Right cardiac atrium (tissue), 5 donors: ENCODE data around the gene TMEM132D. TPM values are rescaled to one million over a fixed set of nuclear protein-coding genes. Genes with fewer than 3 reads are reported as not detected.

Source experiments
- ATAC-seq, 2 donors: fragments of 200-7000 bp; cut with Tn5 transposase; one replicate each; pipeline versions ENCODE4 v1.8.0 to v1.9.1; 2020; ENCODE audit warnings: moderate library complexity in 2 of 2, mild to moderate bottlenecking in 1 of 2
- DNase-seq, 3 donors: peaks; one replicate each; pipeline ENCODE4 v3.0.0-alpha.2; 2020
- H3K27ac ChIP-seq: one replicate; pipeline ENCODE4 v1.5.1; 2013; ENCODE audit warnings: mild to moderate bottlenecking, low read length, control low read depth, moderate library complexity
- H3K27me3 ChIP-seq: one replicate; pipeline ENCODE4 v1.6.1; 2013; ENCODE audit not compliant: control insufficient read depth, insufficient read depth
- H3K4me1 ChIP-seq: one replicate; pipeline ENCODE4 v1.6.1; 2013; ENCODE audit warnings: low read length; ENCODE audit not compliant: control insufficient read depth, insufficient read depth
- H3K4me3 ChIP-seq: one replicate; pipeline ENCODE4 v1.5.1; 2013; ENCODE audit warnings: low read length, control low read depth
- H3K9me3 ChIP-seq: one replicate; pipeline ENCODE4 v1.6.1; 2013; ENCODE audit warnings: low read length; ENCODE audit not compliant: control insufficient read depth
- WGBS: extraction: QIAGEN DNeasy Blood & Tissue Kit; methylation state at CpG from one replicate; pipeline ENCODE4 v1.1.7; 2013; 5-methylcytosine and 5-hydroxymethylcytosine counted together
- intact Hi-C, 4 donors: fragments of 100-400 bp; cut with DNase I; formaldehyde crosslinking; loops; one replicate each; pipeline versions ENCODE4 v1.11.0 to v1.14.0; 2022 to 2023
- polyA plus RNA-seq: library from polyadenylated mRNA; stranded (reverse); fragments of 200-250 nt; gene quantifications from one replicate; pipeline ENCODE4 v1.2.3, GENCODE V29; 2013
- total RNA-seq, 4 donors: library from RNA; stranded (reverse); fragmentation: NEBNext Ultra II Directional; extraction: Animal tissue kit (Norgen Biotek cat#: 25700); gene quantifications; one replicate each; pipeline ENCODE4 v1.2.1, GENCODE V29; 2021
- donor health status: healthy with polysubstance abuse.
- donor health status: DM: no; HTN: yes; CAD: no.
- donor health status: DM: no; HTN: no; CAD: no.
- donor health status: DM: no; HTN: yes; CAD: no; lungs with severe emphysema.
- donor health status: DM: yes; HTN: yes; CAD: no.

Gene TMEM132D
- total and polyA plus RNA-seq, 5 donors, result not detected

DNA sequence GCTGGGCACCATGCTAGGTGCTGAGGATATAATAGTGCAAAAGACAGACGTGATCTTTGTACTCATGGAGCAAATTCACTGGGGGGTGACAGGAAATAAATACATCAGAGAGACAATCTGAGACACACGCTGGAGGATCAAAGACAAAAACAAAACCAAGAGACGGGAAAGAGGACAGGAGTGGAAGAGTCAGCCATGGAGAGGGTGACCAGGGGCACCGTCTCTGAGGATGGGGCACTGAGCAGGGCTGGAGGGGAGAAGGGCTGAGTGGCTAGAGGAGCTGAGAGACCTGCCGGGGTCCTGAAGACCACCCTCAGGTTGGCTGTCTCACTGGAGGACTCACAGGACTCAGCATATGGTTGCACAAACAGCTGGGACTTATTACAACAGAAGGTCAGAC, 81.9 kb downstream of the TMEM132D start:
- no peaks in the 10 kb centered on the region for H3K27me3 ChIP-seq
- no peaks in the 10 kb centered on the region for H3K9me3 ChIP-seq
- intact Hi-C loops, result no loop called here
- no peak overlapping the region for H3K27ac ChIP-seq
- H3K4me3 ChIP-seq, result no peak overlapping the region
- DNase-seq, result no peak
- no peak for ATAC-seq
- H3K4me1 ChIP-seq, result no peaks in the 10 kb centered on the region
- 69% methylated on average over 5 of the region's 5 CpGs for WGBS

DNA sequence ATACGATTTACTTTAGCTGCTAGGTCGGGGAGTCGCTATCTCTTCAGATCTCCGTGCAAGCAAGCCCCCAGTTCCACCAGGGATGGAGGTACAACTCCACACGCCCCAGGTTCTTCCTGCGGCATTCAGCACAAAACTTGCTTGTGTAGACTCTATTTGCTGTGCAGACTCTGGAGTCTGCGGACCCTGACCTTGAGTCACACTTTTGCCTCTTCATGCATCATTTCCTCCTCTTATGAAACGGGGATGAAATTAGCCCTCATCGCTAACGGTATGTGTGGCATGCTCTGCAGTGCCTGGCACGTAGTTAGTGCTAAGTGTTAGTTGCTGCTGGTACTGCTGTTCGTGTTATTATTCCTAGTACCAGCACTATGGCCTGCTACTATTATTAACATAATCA, 84.4 kb downstream of the TMEM132D start:
- intact Hi-C loops, result no loop called here
- DNase-seq, result no peak
- WGBS, result 80% methylated on average over 12 of the region's 12 CpGs
- no peak overlapping the region for H3K27ac ChIP-seq
- ATAC-seq, result no peak
- H3K4me1 ChIP-seq, result no peaks in the 10 kb centered on the region
- no peaks in the 10 kb centered on the region for H3K27me3 ChIP-seq
- H3K9me3 ChIP-seq, result no peaks in the 10 kb centered on the region
- H3K4me3 ChIP-seq, result no peak overlapping the region

DNA sequence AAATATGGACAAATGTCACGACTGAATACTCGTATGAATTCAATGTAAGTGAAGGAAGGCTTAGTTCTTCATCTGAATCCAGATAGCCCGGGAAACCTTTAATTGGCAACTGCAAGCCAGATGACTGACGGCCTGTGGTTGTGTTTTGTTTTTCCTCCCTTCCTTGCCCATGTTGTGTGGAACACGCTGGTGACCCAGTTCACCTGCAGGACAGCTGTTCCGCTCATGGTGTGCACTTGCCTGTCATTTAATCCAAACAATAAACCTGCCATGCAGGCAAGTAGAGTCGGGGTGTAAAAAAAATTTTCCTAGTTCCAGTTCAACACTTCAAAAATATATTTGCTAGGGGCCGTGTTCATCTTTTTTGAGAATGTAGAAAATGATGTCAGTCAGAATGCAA, 88.0 kb downstream of the TMEM132D start:
- Histone ChIP-seq H3K27me3 (no peaks in the 10 kb centered on the region), H3K27ac (no peak overlapping the region), H3K9me3 (no peaks in the 10 kb centered on the region), H3K4me1 (no peaks in the 10 kb centered on the region), H3K4me3 (no peak overlapping the region)
- ATAC-seq (no peak), DNase-seq (no peak)
- WGBS, result 70% methylated on average over 8 of the region's 8 CpGs
- intact Hi-C loops, result no loop called here

GRCh38 chr12:129811963-129812362, 91.9 kb downstream of the TMEM132D start:
- ATAC-seq (no peak), DNase-seq (no peak)
- intact Hi-C loops, result no loop called here
- H3K4me1 ChIP-seq, result no peaks in the 10 kb centered on the region
- H3K4me3 ChIP-seq, result no peak overlapping the region
- H3K27me3 ChIP-seq, result no peaks in the 10 kb centered on the region
- no peaks in the 10 kb centered on the region for H3K9me3 ChIP-seq
- 66% methylated on average over 7 of the region's 7 CpGs for WGBS
- no peak overlapping the region for H3K27ac ChIP-seq

DNA sequence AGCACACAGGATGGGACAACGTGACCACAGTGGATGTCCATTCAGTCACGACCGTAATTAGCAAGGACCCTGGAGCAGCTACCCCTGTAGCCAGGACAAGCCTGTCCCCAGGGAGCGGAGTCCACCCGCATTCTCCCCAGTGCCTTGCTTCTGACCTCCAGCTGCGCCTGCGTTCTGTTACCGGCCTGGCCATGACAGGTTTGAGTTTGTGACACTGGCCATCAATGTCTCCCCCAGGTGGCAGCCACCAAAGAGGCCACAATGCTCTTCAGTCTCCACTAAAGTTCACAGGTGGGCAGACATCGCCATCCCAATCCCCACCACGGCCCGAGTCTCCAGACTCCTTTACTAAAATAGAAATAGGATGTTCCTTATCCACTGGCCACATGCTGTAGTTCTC, 96.7 kb downstream of the TMEM132D start:
- H3K4me1 ChIP-seq, result no peaks in the 10 kb centered on the region
- no peak overlapping the region for H3K4me3 ChIP-seq
- H3K27ac ChIP-seq, result no peak overlapping the region
- 82% methylated on average over 11 of the region's 11 CpGs for WGBS
- DNase-seq, result no peak
- ATAC-seq, result no peak
- intact Hi-C loops, result no loop called here
- no peaks in the 10 kb centered on the region for H3K9me3 ChIP-seq
- no peaks in the 10 kb centered on the region for H3K27me3 ChIP-seq

DNA sequence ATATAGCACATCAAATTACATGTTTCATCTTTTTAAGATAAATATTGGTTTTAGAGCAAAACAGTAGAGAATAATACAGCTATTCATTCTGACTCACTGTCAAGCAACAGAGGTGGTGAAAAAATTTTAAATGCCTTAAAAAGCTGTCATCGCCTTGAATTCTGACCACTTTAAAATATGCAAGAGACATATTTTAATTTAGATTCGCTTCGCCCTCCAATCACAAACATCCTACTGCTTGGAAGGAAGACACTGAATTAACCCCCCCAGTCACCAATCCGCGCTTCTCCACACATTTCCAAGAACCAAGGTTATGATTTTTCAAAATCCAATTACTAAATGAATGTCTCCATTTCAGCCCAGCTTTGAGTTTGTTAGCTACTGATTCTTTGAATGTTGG, 112.4 kb downstream of the TMEM132D start:
- Histone ChIP-seq H3K27me3 (no peaks in the 10 kb centered on the region), H3K4me3 (no peak overlapping the region), H3K4me1 (no peaks in the 10 kb centered on the region), H3K27ac (no peak overlapping the region), H3K9me3 (no peaks in the 10 kb centered on the region)
- ATAC-seq (no peak), DNase-seq (no peak)
- WGBS, result 76% methylated on average over 5 of the region's 5 CpGs
- intact Hi-C loops, result no loop called here

DNA sequence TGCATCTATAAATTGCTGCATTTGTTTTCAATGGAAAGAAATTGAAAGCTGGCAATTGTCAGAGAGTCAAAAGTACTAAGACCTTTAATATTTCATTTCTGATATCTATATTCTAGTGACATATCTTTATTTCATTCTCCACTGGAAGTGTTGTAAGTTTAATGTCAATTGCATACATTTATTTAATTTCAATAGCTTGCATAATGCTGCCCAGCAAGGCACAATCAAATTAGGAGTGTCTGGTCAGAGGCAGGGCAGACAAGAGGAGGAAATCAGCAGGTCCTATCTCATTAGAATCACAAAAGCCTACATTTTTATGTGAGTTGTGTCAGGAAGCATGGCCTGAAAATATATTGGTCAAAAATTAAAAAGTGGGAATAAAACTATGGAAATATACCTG, 112.9 kb downstream of the TMEM132D start:
- Histone ChIP-seq H3K9me3 (no peaks in the 10 kb centered on the region), H3K27me3 (no peaks in the 10 kb centered on the region), H3K4me3 (no peak overlapping the region), H3K4me1 (no peaks in the 10 kb centered on the region), H3K27ac (no peak overlapping the region)
- ATAC-seq (no peak), DNase-seq (no peak)
- intact Hi-C loops, result no loop called here

GRCh38 chr12:129790331-129790730, 113.5 kb downstream of the TMEM132D start:
- H3K27me3 ChIP-seq, result no peaks in the 10 kb centered on the region
- no peak for DNase-seq
- no peak overlapping the region for H3K4me3 ChIP-seq
- no peak for ATAC-seq
- no peaks in the 10 kb centered on the region for H3K9me3 ChIP-seq
- H3K27ac ChIP-seq, result no peak overlapping the region
- no peaks in the 10 kb centered on the region for H3K4me1 ChIP-seq
- WGBS, result 12% methylated on average over 6 of the region's 6 CpGs
- intact Hi-C loops, result no loop called here

DNA sequence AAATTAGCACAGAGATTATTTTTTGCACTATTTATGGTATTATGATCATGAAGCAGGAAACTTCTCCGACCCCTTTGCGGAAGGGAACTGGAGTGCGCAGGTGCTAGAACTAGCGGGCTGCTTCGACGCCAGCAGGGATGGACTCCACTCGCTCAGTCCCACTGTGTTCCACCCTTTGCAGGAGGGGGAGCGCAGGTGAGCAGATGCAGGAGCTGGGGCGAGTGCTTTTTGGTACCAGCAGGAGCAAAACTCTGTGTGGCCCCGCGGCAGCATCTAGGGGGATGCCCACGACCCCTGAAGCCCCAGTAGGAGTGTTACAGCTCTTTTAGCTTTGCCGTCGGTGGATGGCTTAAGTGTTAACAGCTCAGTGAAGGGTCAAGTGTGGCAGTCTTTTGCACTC, 113.9 kb downstream of the TMEM132D start:
- Histone ChIP-seq H3K4me3 (no peak overlapping the region), H3K9me3 (no peaks in the 10 kb centered on the region), H3K4me1 (no peaks in the 10 kb centered on the region), H3K27ac (no peak overlapping the region), H3K27me3 (no peaks in the 10 kb centered on the region)
- ATAC-seq (no peak), DNase-seq (no peak)
- WGBS, result 77% methylated on average over 14 of the region's 14 CpGs
- intact Hi-C loops, result no loop called here

- 62% methylated on average over 9 of the region's 9 CpGs for WGBS
- H3K4me3 ChIP-seq, result no peak overlapping the region
- ATAC-seq (no peak), DNase-seq (no peak)
- H3K4me1 ChIP-seq, result no peaks in the 10 kb centered on the region
- intact Hi-C loops, result no loop called here
- no peaks in the 10 kb centered on the region for H3K9me3 ChIP-seq
- H3K27ac ChIP-seq, result no peak overlapping the region
- H3K27me3 ChIP-seq, result no peaks in the 10 kb centered on the region
These were observed 115.2 kb downstream of the TMEM132D start for GRCh38 chr12:129788506-129789084.

GRCh38 chr12:129779989-129780388, 123.8 kb downstream of the TMEM132D start:
- 80% methylated on average over 12 of the region's 12 CpGs for WGBS
- DNase-seq (no peak), ATAC-seq (no peak)
- no peak overlapping the region for H3K27ac ChIP-seq
- H3K27me3 ChIP-seq, result no peaks in the 10 kb centered on the region
- H3K4me1 ChIP-seq, result no peaks in the 10 kb centered on the region
- no peaks in the 10 kb centered on the region for H3K9me3 ChIP-seq
- intact Hi-C loops, result no loop called here
- H3K4me3 ChIP-seq, result no peak overlapping the region

DNA sequence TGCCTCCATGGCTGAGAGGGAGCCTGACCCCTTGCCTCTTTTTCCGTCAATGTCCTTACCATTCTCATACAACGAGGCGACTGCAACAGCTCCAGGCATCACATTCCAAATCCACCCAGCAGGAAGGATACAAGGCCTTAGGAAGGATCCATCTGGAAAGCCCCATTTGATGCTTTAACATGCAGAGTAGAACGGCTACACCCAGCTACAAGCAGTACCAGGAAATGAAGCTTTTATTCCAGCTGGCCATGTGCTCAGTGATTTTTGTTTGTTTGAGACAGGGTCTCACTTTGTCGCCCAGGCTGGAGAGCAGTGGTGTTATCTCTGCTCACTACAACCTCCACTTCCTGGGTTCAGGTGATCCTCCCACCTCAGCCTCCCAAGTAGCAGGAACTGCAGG, 124.8 kb downstream of the TMEM132D start:
- intact Hi-C loops, result no loop called here
- Histone ChIP-seq H3K9me3 (no peaks in the 10 kb centered on the region), H3K4me1 (no peaks in the 10 kb centered on the region), H3K27me3 (no peaks in the 10 kb centered on the region), H3K27ac (no peak overlapping the region), H3K4me3 (no peak overlapping the region)
- DNase-seq, result no peak
- ATAC-seq, result no peak
- 87% methylated on average over 5 of the region's 5 CpGs for WGBS
